CMK (cell line): ENCODE data around the gene ZCCHC9.

Source experiments
- DNase-seq: peaks from one replicate; pipeline ENCODE4 v3.0.0-alpha.2; 2010; ENCODE audit warnings: low read depth

ZCCHC9 gene

GRCh38 chr5:81359108-81359507 is 57.7 kb downstream of the ZCCHC9 start:
- no peak for DNase-seq

DNA sequence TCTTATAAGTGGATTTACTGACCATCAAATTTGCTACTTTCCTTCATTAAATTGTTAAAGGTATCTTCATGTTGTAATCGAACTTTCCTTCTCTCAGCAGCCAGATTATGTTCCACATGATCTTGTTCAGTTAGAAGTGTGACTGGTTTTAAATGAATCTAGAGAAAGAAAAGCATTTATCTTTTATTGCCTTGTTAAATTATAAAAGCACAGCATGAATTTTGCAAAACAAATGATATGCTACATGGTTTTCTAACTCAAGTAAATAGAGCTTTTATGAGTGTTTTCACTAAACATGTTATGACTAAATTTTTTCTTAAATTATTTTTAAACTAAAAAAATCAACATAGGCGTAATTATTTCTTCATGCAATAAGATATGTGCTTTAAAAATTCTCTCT is 58.5 kb downstream of the ZCCHC9 start:
- no peak for DNase-seq

DNA sequence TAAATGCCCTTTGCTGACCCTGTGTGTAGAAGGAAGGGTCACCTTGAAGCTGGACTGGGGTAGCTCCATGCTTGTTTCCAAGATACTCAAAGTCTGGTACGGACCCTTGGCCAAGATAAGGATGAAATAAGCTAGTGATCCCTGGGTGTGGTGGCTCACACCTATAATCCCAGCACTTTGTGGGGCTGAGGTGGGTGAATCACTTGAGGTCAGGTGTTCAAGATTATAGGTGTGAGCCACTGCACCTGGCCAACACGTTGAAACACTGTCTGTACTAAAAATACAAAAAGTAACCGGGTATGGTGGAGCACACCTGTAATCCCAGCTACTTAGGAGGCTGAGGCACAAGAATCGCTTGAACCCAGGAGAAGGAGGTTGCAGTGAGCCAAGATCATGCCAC is 59.3 kb downstream of the ZCCHC9 start:
- DNase-seq: no peak

DNA sequence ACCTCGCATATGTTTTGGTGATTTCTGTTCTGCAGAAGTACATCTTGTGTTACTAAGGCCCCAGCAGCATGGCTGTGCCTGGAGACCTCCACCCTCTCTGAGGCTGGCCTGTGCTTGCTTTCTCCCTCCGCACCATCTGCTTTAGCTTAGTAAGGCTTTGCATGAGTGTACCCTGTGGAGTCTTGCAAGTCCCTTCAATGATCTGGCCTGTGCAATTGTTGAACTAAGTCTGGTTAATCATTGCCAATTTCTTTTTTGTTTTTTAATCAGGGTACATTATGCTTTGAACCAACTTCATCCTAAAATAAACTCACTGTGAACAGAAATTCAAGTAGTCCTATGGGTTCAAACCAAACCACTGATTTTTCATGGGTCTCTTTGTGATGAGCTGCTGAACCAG is 60.2 kb downstream of the ZCCHC9 start:
- DNase-seq: no peak
